ENCODE results near the gene PPP2R5D. TPM values are rescaled to one million over a fixed set of nuclear protein-coding genes. Genes with fewer than 3 reads are reported as not detected.

The PPP2R5D gene
- total and polyA plus RNA-seq, 7 donors = 26.7 to 41.5 (median 35.5) TPM

GRCh38 chr6:43016943-43017334 lies 32.6 kb downstream of the PPP2R5D start:
- WGBS, 2 donors = 89 to 91% methylated on average over 12 of the region's 12 CpGs
- no peaks in the 10 kb centered on the region for H3K27me3 ChIP-seq
- no peaks in the 10 kb centered on the region for H3K9me3 ChIP-seq
- no peak overlapping the region for H3K4me3 ChIP-seq
- peaks cover 20 to 44% (median 27%) of the 10 kb centered on the region in 4 donors for H3K36me3 ChIP-seq
- intact Hi-C loops (cut with DNase I) = no loop called here
- H3K27ac ChIP-seq = peak overlapping the region in 3 of 4 donors; percentile 20 to 50 (median 23)
- DNase-seq = no peak
- peaks cover 0 to 58% (median 51%) of the 10 kb centered on the region in 4 donors for H3K4me1 ChIP-seq
- TF ChIP-seq POLR2A (IDR thresholded peaks at IDR 0.05) (no peak), POLR2AphosphoS5 (IDR thresholded peaks at IDR 0.05) (no peak), EP300 (IDR thresholded peaks at IDR 0.05) (no peak)
- TF ChIP-seq, protein P1, sequence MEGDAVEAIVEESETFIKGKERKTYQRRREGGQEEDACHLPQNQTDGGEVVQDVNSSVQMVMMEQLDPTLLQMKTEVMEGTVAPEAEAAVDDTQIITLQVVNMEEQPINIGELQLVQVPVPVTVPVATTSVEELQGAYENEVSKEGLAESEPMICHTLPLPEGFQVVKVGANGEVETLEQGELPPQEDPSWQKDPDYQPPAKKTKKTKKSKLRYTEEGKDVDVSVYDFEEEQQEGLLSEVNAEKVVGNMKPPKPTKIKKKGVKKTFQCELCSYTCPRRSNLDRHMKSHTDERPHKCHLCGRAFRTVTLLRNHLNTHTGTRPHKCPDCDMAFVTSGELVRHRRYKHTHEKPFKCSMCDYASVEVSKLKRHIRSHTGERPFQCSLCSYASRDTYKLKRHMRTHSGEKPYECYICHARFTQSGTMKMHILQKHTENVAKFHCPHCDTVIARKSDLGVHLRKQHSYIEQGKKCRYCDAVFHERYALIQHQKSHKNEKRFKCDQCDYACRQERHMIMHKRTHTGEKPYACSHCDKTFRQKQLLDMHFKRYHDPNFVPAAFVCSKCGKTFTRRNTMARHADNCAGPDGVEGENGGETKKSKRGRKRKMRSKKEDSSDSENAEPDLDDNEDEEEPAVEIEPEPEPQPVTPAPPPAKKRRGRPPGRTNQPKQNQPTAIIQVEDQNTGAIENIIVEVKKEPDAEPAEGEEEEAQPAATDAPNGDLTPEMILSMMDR (IDR thresholded peaks at IDR 0.05) = no peak

DNA sequence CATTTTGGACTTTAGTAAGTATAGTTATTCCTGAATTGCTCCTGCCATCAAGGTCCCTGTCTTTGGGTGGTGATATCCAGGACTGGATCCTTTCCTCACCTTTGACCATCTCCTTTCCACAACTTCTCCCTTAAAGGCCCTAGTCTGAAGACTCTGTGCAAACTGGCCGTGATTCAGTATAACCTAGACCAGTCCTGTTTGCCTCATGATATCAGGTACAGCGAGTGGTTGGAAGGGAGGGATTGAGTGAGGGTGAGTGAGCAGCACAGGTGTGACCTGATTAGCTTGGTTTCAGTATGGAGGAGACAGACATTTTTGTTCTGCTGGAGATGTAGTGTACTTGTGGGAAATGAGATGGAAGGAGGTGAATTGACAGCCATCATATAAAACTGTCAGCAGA lies 34.8 kb downstream of the PPP2R5D start:
- peaks cover 0 to 63% (median 56%) of the 10 kb centered on the region in 4 donors for H3K4me1 ChIP-seq
- intact Hi-C loops (cut with DNase I) = no loop called here
- WGBS, 2 donors = 93 to 96% methylated on average over 2 of the region's 2 CpGs

GRCh38 chr6:43020052-43020705 lies 35.8 kb downstream of the PPP2R5D start:
- no peak for DNase-seq
- peak overlapping the region in 3 of 4 donors; percentile 81 to 96 (median 94) for H3K27ac ChIP-seq
- peaks cover 0 to 61% (median 48%) of the 10 kb centered on the region in 4 donors for H3K4me1 ChIP-seq
- no peak overlapping the region for H3K4me3 ChIP-seq
- peaks cover 24 to 42% (median 29%) of the 10 kb centered on the region in 4 donors for H3K36me3 ChIP-seq
- H3K27me3 ChIP-seq = no peaks in the 10 kb centered on the region
- TF ChIP-seq POLR2A (IDR thresholded peaks at IDR 0.05) (no peak), EP300 (IDR thresholded peaks at IDR 0.05) (no peak), POLR2AphosphoS5 (IDR thresholded peaks at IDR 0.05) (no peak)
- TF ChIP-seq, protein P1 (IDR thresholded peaks at IDR 0.05) = no peak
- 92 to 97% methylated on average over 3 of the region's 3 CpGs for WGBS, 2 donors
- H3K9me3 ChIP-seq = no peaks in the 10 kb centered on the region
- intact Hi-C loops (cut with DNase I) = loop anchor here (2.0 kb wide), 1 partner anchor 33 kb away; the partner anchor contains the start of gene CUL7

More for the DNA sequence above, 34.8 kb downstream of the PPP2R5D start:
- Histone ChIP-seq H3K9me3 (no peaks in the 10 kb centered on the region), H3K4me3 (no peak overlapping the region), H3K27me3 (no peaks in the 10 kb centered on the region), H3K27ac (no peak overlapping the region), H3K36me3 (peaks cover 20 to 38% (median 24%) of the 10 kb centered on the region in 4 donors)
- DNase-seq = no peak
- TF ChIP-seq POLR2A (IDR thresholded peaks at IDR 0.05) (no peak), POLR2AphosphoS5 (IDR thresholded peaks at IDR 0.05) (no peak), EP300 (IDR thresholded peaks at IDR 0.05) (no peak)
- TF ChIP-seq, protein P1 (IDR thresholded peaks at IDR 0.05) = no peak

DNA sequence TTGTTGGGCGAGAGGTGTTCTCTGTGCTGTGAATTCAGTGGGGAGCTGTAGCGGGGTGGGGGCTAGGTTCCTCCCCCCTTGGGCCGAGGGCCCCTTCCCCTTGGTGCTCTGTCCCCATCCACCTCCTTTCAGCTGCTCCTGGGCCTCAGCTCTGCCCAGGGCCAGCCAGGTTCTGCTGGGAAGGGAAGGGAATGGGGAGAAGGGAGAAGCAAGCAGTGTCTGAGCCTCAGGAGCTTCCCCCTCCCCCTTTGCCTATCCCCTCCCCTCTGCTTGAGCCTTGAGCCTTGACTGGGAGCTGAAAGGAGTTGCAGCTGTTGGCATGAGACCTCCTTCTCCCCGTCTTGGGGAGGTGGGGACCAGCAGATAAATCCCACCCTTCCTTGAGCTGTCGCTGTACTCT lies 36.5 kb downstream of the PPP2R5D start:
- Histone ChIP-seq H3K4me3 (peak overlapping the region in 3 of 4 donors; percentile 76 to 97 (median 81)), H3K36me3 (peaks cover 27 to 49% (median 35%) of the 10 kb centered on the region in 4 donors), H3K27me3 (no peaks in the 10 kb centered on the region), H3K9me3 (no peaks in the 10 kb centered on the region), H3K27ac (peak overlapping the region; percentile 81 to 96 (median 89)), H3K4me1 (peaks cover 0 to 54% (median 42%) of the 10 kb centered on the region in 4 donors)
- WGBS, 2 donors = 59 to 60% methylated on average over 5 of the region's 5 CpGs
- no peak for TF ChIP-seq EP300 (IDR thresholded peaks at IDR 0.05)
- TF ChIP-seq, protein P1 (IDR thresholded peaks at IDR 0.05) = no peak
- TF ChIP-seq POLR2AphosphoS5 (IDR thresholded peaks at IDR 0.05) = no peak
- no peak for TF ChIP-seq POLR2A (IDR thresholded peaks at IDR 0.05)
- DNase-seq = no peak
- intact Hi-C loops (cut with DNase I) = loop anchor here (2.0 kb wide), 1 partner anchor 32 kb away; the partner anchor contains the start of gene CUL7

All from sigmoid colon (tissue), 7 donors.